GM23338 (cell line): ENCODE results near the gene IFT74. TPM values are rescaled to one million over a fixed set of nuclear protein-coding genes. Genes with fewer than 3 reads are reported as not detected.

Source experiments
- ATAC-seq: fragments of 200-7000 bp; cut with Tn5 transposase; 3 replicates; pipeline ENCODE4 v1.9.1; 2020
- DNase-seq: peaks from one replicate; pipeline ENCODE4 v3.0.0-alpha.2; 2015; ENCODE audit warnings: low spot score
- H2AFZ ChIP-seq: fragments of 200-600 bp; sonication (generic); 2 replicates; pipeline ENCODE4 v1.8.0; 2016; ENCODE audit warnings: antibody characterized with exemption, mild to moderate bottlenecking, moderate library complexity
- H3F3A ChIP-seq: fragments of 200-600 bp; sonication (generic); replicated peaks from 2 replicates; pipeline ENCODE4 v1.8.0; 2017; ENCODE audit warnings: antibody characterized with exemption, mixed run types, low read depth
- H3K27ac ChIP-seq: fragments of 200-600 bp; sonication (generic); 2 replicates; pipeline ENCODE4 v1.6.1; 2016; ENCODE audit warnings: low read depth
- H3K27me3 ChIP-seq: fragments of 200-600 bp; sonication (generic); 2 replicates; pipeline ENCODE4 v1.8.0; 2016; ENCODE audit warnings: mild to moderate bottlenecking, mixed run types, moderate library complexity; ENCODE audit not compliant: insufficient read depth
- H3K36me3 ChIP-seq: fragments of 200-600 bp; sonication (generic); 2 replicates; pipeline ENCODE4 v1.8.0; 2016; ENCODE audit warnings: mild to moderate bottlenecking; ENCODE audit not compliant: insufficient read depth
- H3K4me1 ChIP-seq: fragments of 200-600 bp; sonication (generic); 2 replicates; pipeline ENCODE4 v1.8.0; 2016; ENCODE audit warnings: mild to moderate bottlenecking, moderate library complexity; ENCODE audit not compliant: insufficient read depth
- H3K4me2 ChIP-seq: fragments of 200-600 bp; sonication (generic); 2 replicates; pipeline ENCODE4 v1.7.1; 2017; ENCODE audit warnings: mixed run types
- H3K4me3 ChIP-seq: fragments of 200-600 bp; sonication (generic); 2 replicates; pipeline ENCODE4 v1.6.1; 2016; ENCODE audit warnings: mixed run types
- H3K79me2 ChIP-seq: fragments of 200-600 bp; sonication (generic); replicated peaks from 2 replicates; pipeline ENCODE4 v1.8.0; 2017; ENCODE audit warnings: mild to moderate bottlenecking; ENCODE audit not compliant: insufficient read depth
- H3K9me2 ChIP-seq: fragments of 200-600 bp; sonication (generic); 2 replicates; pipeline ENCODE4 v1.8.0; 2017; ENCODE audit not compliant: insufficient read depth
- H4K20me1 ChIP-seq: fragments of 200-600 bp; sonication (generic); replicated peaks from 2 replicates; pipeline ENCODE4 v1.8.0; 2017; ENCODE audit warnings: mild to moderate bottlenecking; ENCODE audit not compliant: insufficient read depth
- H3K27ac Mint-ChIP-seq: 2 replicates; pipeline ENCODE4 v1.8.0; 2020; ENCODE audit warnings: inconsistent platforms, mild to moderate bottlenecking, moderate library complexity, mixed read lengths
- H3K27me3 Mint-ChIP-seq: 3 replicates; pipeline ENCODE4 v1.8.0; 2022; ENCODE audit warnings: low read depth, mild to moderate bottlenecking, moderate library complexity, mixed read lengths, inconsistent platforms; ENCODE audit not compliant: insufficient read depth, poor library complexity
- H3K36me3 Mint-ChIP-seq: 3 replicates; pipeline ENCODE4 v1.8.0; 2021; ENCODE audit warnings: low read depth, mild to moderate bottlenecking, inconsistent platforms, moderate library complexity, mixed read lengths
- H3K4me1 Mint-ChIP-seq: 3 replicates; pipeline ENCODE4 v1.8.0; 2020; ENCODE audit warnings: mild to moderate bottlenecking, inconsistent platforms, mixed read lengths
- H3K4me3 Mint-ChIP-seq: 3 replicates; pipeline ENCODE4 v1.8.0; 2021; ENCODE audit warnings: moderate library complexity, mild to moderate bottlenecking, inconsistent platforms, mixed read lengths
- H3K9me3 Mint-ChIP-seq: 3 replicates; pipeline ENCODE4 v1.8.0; 2020; ENCODE audit warnings: moderate library complexity, mild to moderate bottlenecking, inconsistent platforms, mixed read lengths
- CREB1 ChIP-seq: fragments of 250-450 bp; sonication (Bioruptor Pico); IDR thresholded peaks from 2 replicates; pipeline ENCODE4 v1.5.0; 2020; ENCODE audit warnings: low read depth, mild to moderate bottlenecking, moderate library complexity
- CTCF ChIP-seq, 2 experiments: fragments of 200-600 bp in 1 of 2; sonication (generic) in 1 of 2; conservative IDR thresholded peaks; 2 replicates each; pipeline versions ENCODE4 v1.5.1 to v1.6.1; 2016 to 2017; ENCODE audit warnings: antibody characterized with exemption in 2 of 2, low read depth in 2 of 2, mild to moderate bottlenecking in 2 of 2, moderate library complexity in 1 of 2
- EZH2 ChIP-seq: fragments of 200-600 bp; sonication (generic); IDR thresholded peaks from one replicate; pipeline ENCODE4 v1.8.0; 2017; ENCODE audit warnings: antibody characterized with exemption, mild to moderate bottlenecking, low read depth; ENCODE audit not compliant: unreplicated experiment
- EZH2phosphoT487 ChIP-seq: fragments of 200-600 bp; sonication (generic); IDR thresholded peaks from one replicate; pipeline ENCODE4 v1.8.1; 2018; ENCODE audit warnings: antibody characterized with exemption; ENCODE audit not compliant: unreplicated experiment
- JUNB ChIP-seq: IDR thresholded peaks from one replicate; pipeline ENCODE4 v1.6.1; 2016; ENCODE audit warnings: antibody characterized with exemption; ENCODE audit not compliant: unreplicated experiment
- NANOG ChIP-seq: IDR thresholded peaks from 2 replicates; pipeline ENCODE4 v1.6.1; 2016; ENCODE audit warnings: antibody characterized with exemption, borderline replicate concordance
- POLR2AphosphoS5 ChIP-seq: IDR thresholded peaks from 2 replicates; pipeline ENCODE4 v1.6.1; 2016; ENCODE audit warnings: antibody characterized with exemption, low read depth
- REST ChIP-seq: IDR thresholded peaks from one replicate; pipeline ENCODE4 v1.6.1; 2018; ENCODE audit warnings: antibody characterized with exemption; ENCODE audit not compliant: unreplicated experiment
- STAT1 ChIP-seq: IDR thresholded peaks from one replicate; pipeline ENCODE4 v1.6.1; 2016; ENCODE audit warnings: antibody characterized with exemption; ENCODE audit not compliant: unreplicated experiment
- ZNF331 ChIP-seq: fragments of 250-450 bp; sonication (Bioruptor Pico); IDR thresholded peaks from 2 replicates; pipeline ENCODE4 v1.5.0; 2020; ENCODE audit warnings: low read depth, mild to moderate bottlenecking, moderate library complexity
- ZNF462 ChIP-seq: fragments of 250-450 bp; sonication (Bioruptor Pico); IDR thresholded peaks from 2 replicates; pipeline ENCODE4 v1.5.0; 2020; ENCODE audit warnings: mild to moderate bottlenecking, moderate library complexity
- polyA plus RNA-seq: library from polyadenylated mRNA; unstranded; fragments of >200 nt; fragmentation: Nextera tagmentation; extraction: Ambion mirVana; gene quantifications from 2 replicates; pipeline ENCODE4 v1.2.1, GENCODE V29; 2016
- total RNA-seq: library from RNA; depleted of rRNA; stranded (reverse); fragments of >200 nt; shearing (Covaris generic); gene quantifications from 2 replicates; pipeline ENCODE4 v1.2.3, GENCODE V29; 2014
- TF ChIP-seq, protein P1 (sequence below): IDR thresholded peaks from 2 replicates; pipeline ENCODE4 v1.6.1; 2016; ENCODE audit warnings: antibody characterized with exemption

Gene IFT74
- total and polyA plus RNA-seq, 2 experiments from 2014 or later = 14.6 to 30.0 TPM

GRCh38 chr9:27059907-27060306 is 103.7 kb downstream of the IFT74 start:
- Histone ChIP-seq H4K20me1 (no peaks in the 10 kb centered on the region), H3K27ac (no peak overlapping the region), H3K4me1 (no peaks in the 10 kb centered on the region), H3K27me3 (no peaks in the 10 kb centered on the region), H3F3A (no peaks in the 10 kb centered on the region), H2AFZ (no peak overlapping the region), H3K36me3 (no peaks in the 10 kb centered on the region), H3K79me2 (no peaks in the 10 kb centered on the region), H3K9me2 (no peaks in the 10 kb centered on the region), H3K4me3 (no peak overlapping the region), H3K4me2 (no peak overlapping the region)
- H3K27ac Mint-ChIP-seq = no peak overlapping the region
- no peaks in the 10 kb centered on the region for H3K9me3 Mint-ChIP-seq
- H3K4me1 Mint-ChIP-seq = no peaks in the 10 kb centered on the region
- no peak overlapping the region for H3K4me3 Mint-ChIP-seq
- no peak for TF ChIP-seq CTCF (conservative IDR thresholded peaks at IDR 0.05; ENCODE audit: low read depth in 2 of 2)
- no peak for TF ChIP-seq JUNB
- TF ChIP-seq EZH2 = no peak
- TF ChIP-seq ZNF462 (CRISPR knock-in tag) = no peak
- no peak for TF ChIP-seq ZNF331
- no peak for TF ChIP-seq NANOG
- TF ChIP-seq, protein P1, sequence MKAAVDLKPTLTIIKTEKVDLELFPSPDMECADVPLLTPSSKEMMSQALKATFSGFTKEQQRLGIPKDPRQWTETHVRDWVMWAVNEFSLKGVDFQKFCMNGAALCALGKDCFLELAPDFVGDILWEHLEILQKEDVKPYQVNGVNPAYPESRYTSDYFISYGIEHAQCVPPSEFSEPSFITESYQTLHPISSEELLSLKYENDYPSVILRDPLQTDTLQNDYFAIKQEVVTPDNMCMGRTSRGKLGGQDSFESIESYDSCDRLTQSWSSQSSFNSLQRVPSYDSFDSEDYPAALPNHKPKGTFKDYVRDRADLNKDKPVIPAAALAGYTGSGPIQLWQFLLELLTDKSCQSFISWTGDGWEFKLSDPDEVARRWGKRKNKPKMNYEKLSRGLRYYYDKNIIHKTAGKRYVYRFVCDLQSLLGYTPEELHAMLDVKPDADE = no peak
- no peak for TF ChIP-seq POLR2AphosphoS5
- TF ChIP-seq REST = no peak
- TF ChIP-seq EZH2phosphoT487 = no peak
- no peak for TF ChIP-seq CREB1 (CRISPR knock-in tag)
- no peak for TF ChIP-seq STAT1
- no peaks in the 10 kb centered on the region for H3K27me3 Mint-ChIP-seq
- no peaks in the 10 kb centered on the region for H3K36me3 Mint-ChIP-seq
- no peak for DNase-seq
- no peak for ATAC-seq
